Femur (tissue), 1 donor: Measurements from ENCODE around the gene AQP3.
"Not testable (repeated sequence)": the region's sequence is repeated elsewhere in the genome, so short reads cannot be mapped to it uniquely, and the experiment has no call there.

Experiments
- DNase-seq: peaks from one replicate; pipeline ENCODE4 v3.0.0-alpha.2; 2017

The AQP3 gene

DNA sequence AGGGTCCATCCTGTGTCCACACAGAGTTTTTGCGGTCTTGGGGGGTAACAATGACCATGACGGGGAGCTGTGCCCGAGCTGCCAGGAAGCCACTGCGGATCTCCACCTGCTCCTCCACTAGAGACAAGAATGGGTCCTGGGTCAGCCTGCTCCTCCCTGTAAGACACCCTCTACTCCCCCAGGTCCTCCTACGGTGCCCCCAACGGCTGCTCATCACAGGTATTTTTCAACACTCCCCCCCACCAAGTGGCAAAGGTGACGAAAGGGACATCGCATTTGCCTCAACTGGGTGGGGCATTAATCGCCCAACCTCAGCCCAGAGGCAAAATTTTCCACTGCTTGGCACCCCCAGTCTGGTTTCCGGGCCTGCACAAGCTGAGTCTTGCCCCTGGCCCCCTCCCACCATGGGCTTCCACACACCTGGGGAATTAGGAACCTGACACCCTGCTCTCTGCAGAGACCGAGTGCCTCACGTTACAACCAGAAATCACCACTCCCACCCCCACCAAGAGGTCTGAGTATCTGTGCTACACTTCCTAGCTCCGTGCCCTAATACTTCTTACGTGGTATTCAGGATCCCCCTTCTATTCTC, 16.7 kb upstream of the AQP3 start:
- no peak for DNase-seq

DNA sequence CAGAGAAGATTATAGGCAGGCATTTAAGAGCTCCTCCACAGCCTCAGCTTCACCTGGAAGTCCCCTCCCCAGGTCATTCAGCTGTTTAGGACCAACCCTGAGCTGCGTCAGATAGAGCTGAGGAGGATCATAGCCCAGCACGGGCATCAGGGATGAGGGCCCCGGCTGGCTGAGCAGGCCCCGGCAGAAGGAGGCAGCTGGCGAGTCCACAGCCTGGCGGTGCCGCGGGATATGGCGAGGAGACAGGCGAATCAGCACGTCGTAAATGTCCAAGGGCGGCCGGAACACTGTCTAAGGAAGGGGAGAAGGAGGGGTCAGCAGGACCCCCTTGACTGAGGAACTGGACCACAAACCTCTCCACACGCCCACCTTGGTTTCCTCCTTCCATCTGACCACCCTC, 15.8 kb upstream of the AQP3 start:
- DNase-seq: no peak

- DNase-seq: no peak
Observed at GRCh38 chr9:33461492-33461891, 14.1 kb upstream of the AQP3 start.

- no peak for DNase-seq
Observed at GRCh38 chr9:33460854-33461253, 13.5 kb upstream of the AQP3 start.

GRCh38 chr9:33459115-33459514, 11.7 kb upstream of the AQP3 start:
- no peak for DNase-seq

- DNase-seq: no peak
Observed at GRCh38 chr9:33458444-33458843, 11.1 kb upstream of the AQP3 start.

- no peak for DNase-seq
Observed at GRCh38 chr9:33455945-33456344, 8.6 kb upstream of the AQP3 start.

DNA sequence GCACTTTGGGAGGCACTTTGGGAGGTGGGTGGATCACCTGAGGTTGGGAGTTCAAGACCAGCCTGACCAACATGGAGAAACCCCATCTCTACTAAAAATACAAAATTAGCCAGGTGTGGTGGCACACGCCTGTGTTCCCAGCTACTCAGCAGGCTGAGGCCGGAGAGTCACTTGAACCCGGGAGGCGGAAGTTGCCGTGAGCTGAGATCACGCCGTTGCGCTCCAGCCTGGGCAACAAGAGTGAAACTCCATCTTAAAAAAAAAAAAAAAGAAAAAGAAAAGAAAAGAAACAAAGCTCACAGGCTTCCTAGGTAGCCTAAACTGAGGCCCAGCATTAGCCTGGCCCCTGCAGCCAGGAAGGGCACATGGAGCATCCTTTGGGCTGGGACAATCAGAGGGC, 8.1 kb upstream of the AQP3 start:
- DNase-seq: not testable (repeated sequence)

- DNase-seq: not testable (repeated sequence)
Observed at GRCh38 chr9:33454661-33455026, 7.3 kb upstream of the AQP3 start.

DNA sequence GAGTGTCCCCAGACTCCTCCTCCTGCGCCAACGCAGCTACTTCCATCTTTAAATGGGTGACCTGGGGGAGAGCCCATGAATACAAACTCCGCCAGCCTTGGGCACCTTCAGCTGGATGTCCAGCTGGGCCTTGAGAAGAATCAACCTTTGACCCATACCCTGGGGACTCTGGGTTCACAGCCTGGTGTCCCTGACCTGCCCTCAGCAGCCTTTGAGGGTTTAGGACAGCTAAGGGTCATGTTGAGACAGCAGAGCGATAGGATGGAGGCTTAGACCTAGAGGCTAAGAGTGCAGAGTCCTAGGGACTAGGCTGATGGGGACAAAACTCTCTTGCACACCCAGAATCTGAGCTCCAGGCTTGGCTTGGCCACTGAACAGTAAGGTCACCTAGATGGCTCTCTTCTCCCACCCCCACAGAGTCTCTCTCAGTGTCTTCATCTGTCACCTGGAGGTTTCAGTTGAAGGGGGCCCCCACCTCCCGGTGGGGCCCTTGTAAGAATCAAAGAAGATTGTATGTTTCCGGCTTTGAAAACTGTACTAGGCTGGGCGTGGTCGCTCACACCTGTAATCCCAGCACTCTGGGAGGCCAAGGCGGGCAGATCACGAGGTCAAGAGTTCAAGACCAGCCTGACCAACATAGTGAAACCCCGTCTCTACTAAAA, 6.7 kb upstream of the AQP3 start:
- DNase-seq: no peak

GRCh38 chr9:33453286-33453860, 6.0 kb upstream of the AQP3 start:
- DNase-seq: no peak

DNA sequence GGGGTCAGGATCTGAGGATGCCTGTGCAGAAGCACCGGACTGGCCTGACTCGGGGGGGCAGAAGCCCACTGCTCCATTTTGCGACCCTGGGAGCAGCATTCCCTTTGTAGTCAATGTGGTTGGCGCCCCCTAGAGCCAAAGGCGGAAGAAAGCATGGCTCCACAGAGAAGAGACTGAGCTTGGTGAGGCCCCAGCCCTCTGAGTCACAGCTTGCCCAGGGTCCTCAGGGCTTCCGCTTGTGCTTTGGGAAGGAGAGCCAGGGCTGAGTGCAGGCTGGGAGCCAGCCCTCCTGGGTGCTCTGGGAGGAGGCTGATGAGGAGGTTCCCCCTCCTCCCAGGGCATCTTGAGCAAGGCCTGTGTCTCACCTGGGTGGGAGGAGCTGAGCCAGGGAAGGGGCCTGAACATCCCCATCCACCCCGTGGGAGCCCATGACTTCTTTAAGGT, 5.5 kb upstream of the AQP3 start:
- DNase-seq: peak; percentile 44

- DNase-seq: no peak
Observed at GRCh38 chr9:33450621-33451146, 3.3 kb upstream of the AQP3 start.

DNA sequence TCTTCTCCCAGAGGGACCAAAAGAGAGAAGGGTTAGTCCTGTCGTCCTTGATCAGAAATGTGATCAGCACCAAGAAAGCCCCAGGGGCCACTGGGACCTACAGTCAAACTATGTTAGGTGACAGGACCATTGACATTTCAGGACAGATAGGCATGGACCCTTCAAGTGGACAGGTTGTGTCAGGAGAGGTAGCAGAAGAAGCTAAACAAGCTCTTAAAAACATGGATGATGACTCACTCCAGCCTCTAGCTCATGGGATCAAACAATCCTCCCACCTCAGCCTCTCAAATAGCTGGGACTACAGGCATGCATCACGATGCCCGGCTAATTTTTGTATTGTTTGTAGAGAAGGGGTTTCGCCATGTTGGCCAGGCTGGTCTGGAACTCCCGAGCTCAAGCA, 2.3 kb upstream of the AQP3 start:
- DNase-seq: no peak

DNA sequence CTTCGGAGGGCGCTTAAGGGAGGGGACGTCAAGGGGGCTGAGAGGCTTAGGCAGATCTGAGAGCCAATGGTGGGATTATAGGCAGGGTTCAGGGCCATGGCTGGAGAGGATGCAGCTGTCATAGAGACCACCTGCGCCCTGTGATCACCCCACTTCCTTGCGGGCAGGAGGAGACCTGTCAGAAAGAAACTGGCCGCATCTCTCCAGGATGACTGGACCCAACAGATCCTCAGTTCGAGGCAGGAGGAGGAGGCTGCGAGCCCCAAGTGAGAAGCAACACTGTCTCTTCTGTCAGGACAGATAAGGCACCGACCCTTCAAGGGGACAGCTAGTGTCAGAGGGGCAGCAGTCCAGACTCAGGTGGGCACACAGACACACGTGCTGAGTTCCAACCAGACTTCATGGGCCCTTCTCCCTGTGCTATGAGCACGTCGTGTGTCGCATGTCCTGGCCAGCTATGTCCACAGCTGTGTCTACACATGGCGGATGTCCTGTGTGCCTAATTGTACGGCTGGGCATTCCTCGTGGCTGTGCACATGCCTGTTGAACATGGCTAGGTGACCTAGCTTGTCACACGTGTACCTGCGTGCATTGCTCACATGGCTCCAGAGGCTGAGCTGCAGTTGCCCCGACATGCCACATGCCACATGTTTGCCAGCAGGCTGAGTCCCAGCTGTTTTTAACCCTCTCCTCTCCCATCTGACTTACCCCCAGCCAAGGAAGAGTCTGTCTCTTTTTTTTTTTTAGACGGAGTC, 583 bp upstream of the AQP3 start:
- no peak for DNase-seq

DNA sequence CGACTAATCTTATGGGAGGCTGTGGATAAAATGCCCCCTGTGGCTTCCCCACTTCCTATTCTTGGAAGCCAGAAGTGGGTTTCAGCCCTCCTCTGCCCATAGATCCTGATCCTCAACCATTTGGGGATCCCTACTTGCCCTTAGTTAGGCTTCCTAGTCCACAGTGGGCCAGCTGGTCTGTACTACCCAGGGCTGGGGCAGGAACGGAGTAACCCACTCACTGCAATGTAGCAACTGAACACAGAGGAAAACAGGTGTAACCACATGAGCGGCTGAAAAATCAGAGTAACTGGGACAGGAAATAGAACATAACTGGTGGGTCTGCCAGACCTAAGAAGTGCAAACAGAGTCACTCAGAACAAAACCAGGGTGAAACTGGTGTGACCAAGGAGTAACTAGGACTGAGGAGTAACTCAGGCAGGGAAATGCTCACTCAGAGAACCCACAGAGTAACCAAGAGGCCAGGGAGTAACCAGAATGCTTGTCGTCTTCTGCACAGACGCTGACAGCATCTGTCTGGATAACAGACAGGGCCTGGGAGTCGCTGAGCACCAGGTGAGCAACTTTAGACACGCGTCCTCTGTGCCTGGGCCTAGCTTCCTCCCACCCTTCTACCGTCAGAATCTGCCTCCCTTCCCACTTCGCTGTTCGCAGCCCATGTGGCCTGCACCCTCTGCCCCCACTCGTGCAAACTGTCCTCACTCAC, 1.0 kb downstream of the AQP3 start:
- DNase-seq: no peak

GRCh38 chr9:33445389-33446239, 1.8 kb downstream of the AQP3 start:
- DNase-seq: no peak

- no peak for DNase-seq
Observed at GRCh38 chr9:33443464-33444154, 3.8 kb downstream of the AQP3 start.

- DNase-seq: no peak
Observed at GRCh38 chr9:33443047-33443446, 4.3 kb downstream of the AQP3 start.

- DNase-seq: no peak
Observed at GRCh38 chr9:33442125-33442524, 5.3 kb downstream of the AQP3 start.

GRCh38 chr9:33440609-33441008, 6.8 kb downstream of the AQP3 start:
- DNase-seq: no peak
